Thyroid gland (tissue), 4 donors: ENCODE measurements around the gene PTPN21.

Experiments used
- POLR2A ChIP-seq, 2 donors: fragments of 450-650 bp; IDR thresholded peaks; one replicate each; pipeline ENCODE4 v1.6.1; 2017; ENCODE audit warnings: antibody characterized with exemption in 2 of 2, mild to moderate bottlenecking in 2 of 2, moderate library complexity in 1 of 2
- TF ChIP-seq, protein P1 (sequence below), 6 experiments: fragments of 200-600 bp in 3 of 6; fragments of 450-650 bp in 3 of 6; sonication (generic) in 3 of 6; IDR thresholded peaks; one replicate each; pipeline ENCODE4 v1.5.1; 2016 to 2019; ENCODE audit warnings: antibody characterized with exemption in 6 of 6, mild to moderate bottlenecking in 2 of 6, inconsistent platforms in 1 of 6, moderate library complexity in 1 of 6

DNA sequence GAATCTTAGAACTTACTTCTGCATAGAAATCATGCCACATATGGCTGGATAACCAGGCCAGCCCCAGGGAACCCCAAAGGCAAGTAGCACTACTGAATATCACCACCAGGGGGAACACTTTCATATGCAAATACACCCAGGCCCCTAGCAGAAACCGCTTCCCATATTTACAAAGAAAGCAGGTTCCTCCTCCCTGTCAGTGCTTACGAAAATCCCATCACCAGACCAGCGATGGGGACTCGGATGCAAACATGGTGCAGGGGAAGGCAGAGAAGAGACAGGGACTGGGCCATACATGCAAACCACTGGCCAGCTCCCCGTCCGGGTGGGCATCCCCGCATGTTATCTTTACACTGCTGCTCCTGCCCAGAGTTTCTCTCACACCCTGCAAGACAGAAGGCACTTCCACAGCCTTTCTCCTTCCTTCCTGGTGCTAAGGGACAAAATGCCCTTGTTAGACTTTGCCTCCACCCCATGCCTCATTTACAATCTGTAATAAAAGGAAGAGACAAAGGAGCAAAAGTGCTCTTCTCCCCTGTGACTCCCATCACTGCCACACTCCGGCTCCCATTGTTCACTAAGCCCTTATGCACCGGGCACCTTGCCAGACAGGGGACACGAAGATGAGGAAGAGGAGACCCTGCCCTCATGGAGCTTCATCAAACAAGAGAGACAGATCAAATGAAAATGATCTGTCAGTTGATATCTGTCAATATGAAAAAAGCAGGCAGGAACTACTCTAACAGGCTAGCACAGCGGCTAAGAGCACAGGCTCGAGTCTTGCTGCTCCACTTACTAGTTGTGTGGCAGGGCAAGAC lies 62.3 kb downstream of the PTPN21 start:
- TF ChIP-seq, protein P1, sequence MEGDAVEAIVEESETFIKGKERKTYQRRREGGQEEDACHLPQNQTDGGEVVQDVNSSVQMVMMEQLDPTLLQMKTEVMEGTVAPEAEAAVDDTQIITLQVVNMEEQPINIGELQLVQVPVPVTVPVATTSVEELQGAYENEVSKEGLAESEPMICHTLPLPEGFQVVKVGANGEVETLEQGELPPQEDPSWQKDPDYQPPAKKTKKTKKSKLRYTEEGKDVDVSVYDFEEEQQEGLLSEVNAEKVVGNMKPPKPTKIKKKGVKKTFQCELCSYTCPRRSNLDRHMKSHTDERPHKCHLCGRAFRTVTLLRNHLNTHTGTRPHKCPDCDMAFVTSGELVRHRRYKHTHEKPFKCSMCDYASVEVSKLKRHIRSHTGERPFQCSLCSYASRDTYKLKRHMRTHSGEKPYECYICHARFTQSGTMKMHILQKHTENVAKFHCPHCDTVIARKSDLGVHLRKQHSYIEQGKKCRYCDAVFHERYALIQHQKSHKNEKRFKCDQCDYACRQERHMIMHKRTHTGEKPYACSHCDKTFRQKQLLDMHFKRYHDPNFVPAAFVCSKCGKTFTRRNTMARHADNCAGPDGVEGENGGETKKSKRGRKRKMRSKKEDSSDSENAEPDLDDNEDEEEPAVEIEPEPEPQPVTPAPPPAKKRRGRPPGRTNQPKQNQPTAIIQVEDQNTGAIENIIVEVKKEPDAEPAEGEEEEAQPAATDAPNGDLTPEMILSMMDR (IDR thresholded peaks at IDR 0.05): peak; percentile 70 to 96 (median 86)
- TF ChIP-seq POLR2A (IDR thresholded peaks at IDR 0.05): no peak
